ENCODE results near the gene MYH9.
A peak's percentile ranks its signal among the peaks of the same experiment; 100 is the strongest.

MYH9 gene

DNA sequence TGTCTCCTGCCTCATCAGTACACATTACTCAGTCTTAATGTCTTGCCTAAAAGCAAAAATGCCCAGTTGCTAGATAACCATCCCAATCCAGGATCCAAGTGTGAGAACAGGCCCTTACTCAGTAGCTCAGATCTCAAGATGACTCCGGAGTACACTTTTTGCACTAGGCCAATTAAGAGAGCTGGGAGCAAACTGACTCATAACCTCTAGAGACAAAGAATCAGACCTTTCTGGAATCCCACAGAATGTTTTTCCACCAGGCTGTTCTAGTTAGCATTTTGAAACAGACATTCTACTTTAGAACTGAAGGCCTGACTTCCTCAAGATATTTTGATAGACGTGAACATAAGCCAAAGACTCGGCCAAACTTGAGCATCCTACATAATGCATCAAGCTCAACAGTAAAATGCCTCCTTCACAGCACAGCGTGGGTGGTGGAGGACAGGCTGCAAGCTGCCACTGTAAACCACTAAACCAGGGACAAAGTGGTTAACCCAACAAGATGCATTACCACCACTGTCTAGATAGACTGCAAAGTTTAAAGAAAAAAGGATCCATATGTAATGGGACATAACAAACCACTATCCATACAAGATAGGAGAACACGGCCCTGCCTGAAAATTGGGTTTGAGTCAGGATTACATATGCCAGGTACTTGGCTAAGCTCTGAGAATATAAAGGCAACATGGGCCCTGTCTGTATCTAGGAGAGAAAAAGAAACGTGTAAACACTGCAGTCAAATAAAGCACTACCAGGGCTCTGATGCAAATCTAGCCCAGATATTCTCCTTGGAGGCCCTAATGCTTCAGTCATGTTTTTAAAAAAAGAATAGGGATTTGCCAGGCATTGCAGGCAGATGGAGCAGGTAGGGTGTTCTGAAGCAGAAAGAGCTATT is 48.3 kb downstream of the MYH9 start:
- intact Hi-C loops (cut with DNase I), result loop anchor here (5.0 kb wide), 1 partner anchor 48 kb away; the partner anchor contains the start of gene MYH9
- no peak for DNase-seq

DNA sequence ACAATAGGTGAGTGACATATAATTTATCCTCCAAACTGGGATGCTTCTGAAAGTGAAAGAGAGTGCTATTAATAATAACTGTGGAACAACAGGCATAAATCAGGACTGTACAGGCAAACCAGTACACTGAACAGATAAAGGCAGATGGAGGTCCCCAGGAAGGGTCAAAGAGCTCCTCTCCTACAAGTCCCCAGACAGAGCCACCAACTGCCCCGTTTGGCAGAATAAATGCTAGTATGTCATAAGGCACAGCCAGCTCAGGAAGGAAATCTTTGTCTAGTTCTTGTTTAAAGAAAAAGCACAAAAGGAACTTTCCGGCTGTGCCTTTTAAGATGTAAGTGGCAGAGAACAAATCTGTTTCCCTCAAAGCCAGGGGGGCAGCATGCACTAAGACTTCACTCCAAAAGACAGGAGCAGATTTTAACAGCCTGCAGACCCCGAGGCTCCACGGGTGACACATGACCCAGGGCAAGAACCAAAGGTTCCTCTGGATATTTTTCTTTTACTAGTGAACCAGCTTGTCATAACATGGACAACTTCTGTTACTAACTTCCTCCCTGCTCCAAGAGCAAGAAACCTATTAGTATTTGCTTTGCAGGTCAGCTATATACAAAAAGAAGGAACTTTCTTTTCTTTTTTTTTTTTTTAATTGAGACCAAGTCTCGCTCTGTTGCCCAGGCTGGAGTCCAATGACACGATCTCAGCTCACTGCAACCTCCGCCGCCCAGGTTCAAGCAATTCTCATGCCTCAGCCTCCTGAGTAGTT is 50.2 kb downstream of the MYH9 start:
- intact Hi-C loops (cut with DNase I), result loop anchor here (5.0 kb wide), 1 partner anchor 50 kb away; the partner anchor contains the start of gene MYH9
- peak in 2 of 42 donors; percentile 31 to 58 for DNase-seq

DNA sequence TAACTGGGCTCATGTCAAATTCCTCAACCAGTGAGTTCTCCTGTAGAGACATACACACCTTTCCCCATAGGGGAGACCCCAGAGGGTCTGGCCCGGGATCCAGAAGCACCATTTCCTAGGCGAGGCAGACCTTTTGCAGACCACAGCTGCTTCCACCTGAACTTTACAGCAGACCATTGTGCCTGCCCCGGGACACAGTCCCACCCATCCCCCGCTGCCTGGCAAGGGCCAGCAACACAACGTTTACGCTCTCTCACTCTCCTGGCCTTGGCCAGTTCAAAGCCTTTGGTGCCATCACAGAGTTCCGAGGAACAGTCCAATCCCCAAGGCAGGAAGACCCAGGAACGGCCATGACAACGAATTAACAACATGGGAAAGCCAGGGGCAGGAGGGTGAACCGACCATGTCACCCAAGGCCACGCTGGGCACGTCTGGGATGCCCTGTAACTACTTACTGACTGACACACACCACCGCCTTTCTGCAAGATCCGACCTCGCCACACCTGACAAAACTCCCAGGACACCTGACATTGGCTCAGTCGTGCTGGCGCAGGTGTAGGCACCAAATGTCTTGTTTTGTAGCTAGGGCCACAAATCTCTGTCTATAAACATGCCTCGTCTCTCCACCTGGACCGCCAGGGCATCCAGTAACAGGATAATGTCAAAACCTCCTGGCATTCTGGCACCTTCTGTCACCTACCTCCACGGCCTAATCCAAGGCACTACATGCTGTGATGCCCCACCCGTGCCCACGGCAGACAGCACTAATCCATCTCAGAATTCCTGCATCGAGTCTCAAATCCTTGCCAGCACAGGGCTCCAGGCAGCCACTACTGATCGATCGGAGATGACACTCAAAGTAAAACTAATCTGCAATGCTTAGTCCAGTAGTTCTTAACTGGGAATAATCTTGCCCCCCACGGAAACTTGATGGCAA is 51.3 kb downstream of the MYH9 start:
- DNase-seq, result peak in 1 of 42 donors; percentile 59
- intact Hi-C loops (cut with DNase I), result loop anchor here (5.0 kb wide), 1 partner anchor 51 kb away; the partner anchor contains the start of gene MYH9

DNA sequence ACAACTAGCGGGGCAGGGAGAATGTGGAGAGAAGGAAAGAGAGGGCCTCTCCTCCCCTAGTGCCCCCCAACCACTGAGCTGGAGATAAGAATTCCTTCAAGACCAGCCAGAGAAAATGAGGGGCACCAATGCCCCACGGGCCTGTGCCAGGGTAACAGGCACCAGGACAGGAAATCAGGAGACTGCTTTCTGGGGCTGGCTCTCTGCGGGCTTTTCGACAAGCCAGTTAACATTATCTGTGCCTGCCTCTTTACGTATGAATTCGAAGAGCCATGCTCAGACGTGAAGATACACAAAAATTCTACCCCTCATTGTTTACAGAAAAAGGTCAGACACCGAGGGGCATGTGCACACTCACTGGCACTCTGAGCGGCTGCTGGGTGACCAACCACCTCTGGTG is 52.1 kb downstream of the MYH9 start:
- intact Hi-C loops (cut with DNase I), result loop anchor here (5.0 kb wide), 1 partner anchor 52 kb away; the partner anchor contains the start of gene MYH9
- DNase-seq, result peak in 1 of 42 donors; percentile 61

DNA sequence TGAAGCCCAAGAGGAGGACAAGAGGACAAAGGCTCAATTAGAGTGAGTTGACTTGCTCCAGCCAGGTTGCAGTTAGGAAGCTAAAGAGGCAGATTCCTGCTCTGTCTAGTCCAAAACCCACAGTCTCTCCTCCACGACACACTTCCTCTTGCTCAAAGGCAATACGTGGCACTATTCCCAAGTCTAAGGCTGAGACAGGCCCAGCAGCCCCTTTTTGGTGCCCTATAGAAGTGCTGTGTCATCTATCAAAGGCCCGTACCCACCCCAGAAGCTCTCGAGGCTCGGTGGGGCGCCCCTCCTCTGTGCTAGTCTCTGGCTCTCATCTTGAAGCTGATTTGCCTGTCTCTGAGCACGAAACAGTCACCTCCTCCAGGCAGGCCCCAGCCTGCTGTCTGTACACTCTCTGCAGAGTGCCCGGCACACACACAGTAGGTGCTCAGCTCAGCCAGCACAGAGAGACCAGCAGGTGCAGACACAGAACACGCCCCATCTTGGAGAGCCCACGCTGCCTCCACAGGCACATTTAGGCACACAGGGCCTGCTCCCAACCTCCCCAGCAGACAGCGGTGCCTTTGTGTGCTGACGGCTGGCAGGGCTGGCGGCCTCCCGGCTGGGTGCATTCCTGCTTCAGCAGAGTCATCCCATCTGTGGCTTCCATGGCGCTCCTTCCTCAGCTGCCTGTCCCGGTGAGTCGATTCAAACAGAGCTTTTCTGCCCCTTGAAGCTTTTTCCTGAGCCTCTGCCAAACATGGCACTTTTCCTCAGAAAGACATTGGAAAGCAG is 52.8 kb downstream of the MYH9 start:
- intact Hi-C loops (cut with DNase I), result loop anchor here (5.0 kb wide), 1 partner anchor 52 kb away; the partner anchor contains the start of gene MYH9
- DNase-seq, result peak; percentile 70 to 92 (median 84)

DNA sequence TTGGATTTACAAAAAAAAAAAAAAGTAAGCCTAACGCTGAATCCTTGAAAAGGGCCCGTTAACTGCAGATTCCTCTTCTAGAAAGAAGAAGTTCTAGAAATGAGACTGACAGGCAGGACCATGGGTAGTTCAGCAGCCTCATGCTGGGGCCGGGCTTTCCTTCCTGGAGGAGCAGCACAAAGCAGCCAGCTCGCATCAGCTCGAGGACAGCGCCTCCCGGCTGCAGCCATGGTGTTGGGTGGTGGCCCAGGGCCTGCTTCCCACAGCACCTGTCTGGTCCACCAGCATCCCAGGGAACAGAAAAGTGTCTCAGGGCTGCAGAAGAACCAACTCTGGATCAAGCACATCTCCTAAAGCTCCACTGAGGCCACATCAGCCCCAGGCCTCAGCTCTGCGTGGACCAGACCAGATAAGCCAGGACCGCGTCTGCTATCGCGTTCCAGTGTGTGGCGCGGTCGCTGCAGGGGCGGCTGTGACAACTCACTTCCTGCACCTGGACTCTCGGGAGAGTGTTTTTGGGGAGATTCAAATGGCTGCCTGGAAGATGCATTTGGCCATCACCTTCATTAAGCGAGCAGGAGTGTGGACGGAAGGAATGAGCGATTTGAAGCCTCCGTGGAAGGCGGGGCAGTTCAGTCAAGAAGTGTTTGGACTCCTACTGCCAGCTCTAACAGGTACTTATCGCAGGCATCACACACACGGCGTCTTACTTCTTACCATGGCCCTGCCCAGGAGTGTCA is 53.5 kb downstream of the MYH9 start:
- intact Hi-C loops (cut with DNase I), result no loop called here

DNA sequence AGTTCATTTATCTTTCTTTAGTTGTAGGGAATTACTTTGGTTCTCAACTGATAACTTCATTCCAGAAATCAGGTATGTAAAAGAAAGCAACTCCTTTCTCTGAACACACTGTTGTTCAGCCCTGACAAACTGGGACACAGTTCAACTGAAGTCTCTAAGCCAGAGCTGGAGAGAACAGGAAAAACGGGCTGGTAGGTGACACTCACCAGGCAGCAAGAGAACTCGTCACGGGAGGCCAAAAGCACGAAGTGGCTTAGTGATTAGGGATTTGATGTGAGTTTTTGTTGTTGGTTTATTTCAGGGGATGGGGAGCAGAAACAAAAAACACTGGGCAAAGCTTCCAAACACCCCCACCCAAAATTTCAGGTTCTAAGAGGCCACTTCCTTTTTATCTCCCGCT is 54.1 kb downstream of the MYH9 start:
- intact Hi-C loops (cut with DNase I), result no loop called here
- no peak for DNase-seq

More for the DNA sequence above, 53.5 kb downstream of the MYH9 start:
- peak in 2 of 42 donors; percentile 58 to 61 for DNase-seq

DNA sequence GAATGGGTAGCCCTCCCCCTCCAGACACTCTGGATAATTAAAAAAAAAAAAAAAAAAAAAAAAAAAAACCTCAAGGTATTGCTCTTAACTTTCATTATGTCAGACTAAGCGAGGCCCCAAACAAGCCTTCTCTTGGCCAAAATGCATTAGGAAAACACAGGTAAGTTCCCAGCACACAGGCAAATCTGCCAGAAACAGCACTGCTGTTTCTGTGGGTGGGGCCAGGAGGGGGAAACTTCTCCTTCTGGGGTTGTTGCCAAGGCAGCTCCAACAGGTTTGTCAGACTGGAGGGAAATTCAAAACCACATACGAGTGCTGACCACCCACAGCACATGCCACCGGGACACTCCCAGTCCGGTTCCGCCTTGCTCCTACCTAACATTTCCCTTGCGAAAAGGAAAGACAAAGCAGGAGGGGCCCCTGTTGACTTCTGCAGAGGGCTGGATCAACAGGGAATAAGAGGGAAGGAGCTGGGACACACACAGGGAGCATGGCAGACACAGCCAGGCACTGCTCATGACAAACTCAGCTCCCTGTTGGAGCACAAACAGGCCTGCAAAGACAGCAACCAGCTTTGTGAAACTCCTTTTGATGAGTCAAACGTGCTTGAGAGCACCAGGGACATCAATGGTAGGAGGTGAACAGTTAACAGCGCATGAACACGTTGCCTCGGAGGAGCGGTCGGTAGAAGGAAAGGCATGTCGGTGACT is 55.0 kb downstream of the MYH9 start:
- intact Hi-C loops (cut with DNase I), result no loop called here
- DNase-seq, result peak in 20 of 42 donors; percentile 42 to 81 (median 60)

DNA sequence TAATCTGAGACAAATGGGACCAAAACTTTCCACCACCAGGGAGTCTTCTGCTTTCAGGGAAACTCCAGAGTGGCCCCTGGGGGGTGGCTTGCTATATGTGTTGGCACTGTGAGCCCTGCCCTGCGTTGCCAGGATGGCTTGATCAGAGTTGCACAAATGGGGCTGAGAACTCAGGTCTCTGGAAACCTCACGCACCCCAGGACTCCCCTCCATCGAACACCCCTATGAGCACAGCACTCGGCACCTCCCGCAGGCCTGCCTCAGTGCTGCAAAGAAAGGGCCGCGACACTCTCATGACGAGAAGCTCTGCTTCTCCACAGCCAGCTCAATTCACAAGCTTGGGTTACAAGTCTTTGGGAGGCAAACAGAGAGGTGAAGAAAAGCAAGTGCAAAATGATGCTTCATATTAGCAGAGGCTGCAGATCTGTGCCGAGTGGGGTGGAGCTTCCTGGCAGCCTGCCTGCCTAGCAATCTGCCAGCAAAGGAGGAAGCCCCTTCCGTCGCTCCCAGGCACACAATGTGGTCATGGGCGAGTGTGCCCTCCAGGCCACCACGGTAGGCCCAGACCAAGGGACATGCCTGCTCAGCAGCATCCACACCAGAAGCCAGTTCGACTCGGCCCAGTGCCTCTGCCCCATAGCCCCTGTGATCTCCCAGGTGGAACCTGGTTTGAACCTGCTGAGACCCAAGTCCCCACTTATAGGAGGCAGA is 55.7 kb downstream of the MYH9 start:
- DNase-seq, result peak in 41 of 42 donors; percentile 45 to 86 (median 69)
- intact Hi-C loops (cut with DNase I), result no loop called here

DNA sequence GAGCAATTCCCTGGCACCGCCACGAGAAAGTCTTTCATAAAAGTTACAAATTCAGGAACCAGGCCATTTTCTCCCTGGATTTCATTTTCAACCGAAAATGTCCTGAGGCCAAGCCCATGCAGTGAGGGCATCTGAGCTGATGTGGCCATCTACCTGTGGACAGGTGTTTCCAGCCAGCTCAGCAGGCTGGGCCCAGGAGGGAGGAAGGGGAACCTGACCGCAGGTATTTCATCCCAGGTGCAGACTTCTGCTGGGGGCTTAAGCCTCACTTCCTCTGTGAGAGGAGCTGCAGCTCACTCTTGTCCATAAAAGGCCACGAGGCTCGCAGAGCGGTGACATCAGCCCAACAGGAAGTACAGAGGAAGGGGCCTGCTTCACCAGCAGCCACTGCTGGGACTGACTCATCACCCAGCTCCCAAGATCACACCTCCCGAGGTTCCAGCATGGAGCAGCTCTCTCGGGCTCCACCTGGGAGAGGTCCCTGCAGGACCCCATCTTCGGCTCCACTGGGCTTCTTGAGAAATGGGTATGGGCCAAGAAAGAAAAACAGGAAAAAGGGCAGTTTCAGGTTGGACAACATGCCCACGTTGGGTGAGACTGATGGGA is 56.4 kb downstream of the MYH9 start:
- intact Hi-C loops (cut with DNase I), result no loop called here
- DNase-seq, result peak in 34 of 42 donors; percentile 45 to 87 (median 66)

DNA sequence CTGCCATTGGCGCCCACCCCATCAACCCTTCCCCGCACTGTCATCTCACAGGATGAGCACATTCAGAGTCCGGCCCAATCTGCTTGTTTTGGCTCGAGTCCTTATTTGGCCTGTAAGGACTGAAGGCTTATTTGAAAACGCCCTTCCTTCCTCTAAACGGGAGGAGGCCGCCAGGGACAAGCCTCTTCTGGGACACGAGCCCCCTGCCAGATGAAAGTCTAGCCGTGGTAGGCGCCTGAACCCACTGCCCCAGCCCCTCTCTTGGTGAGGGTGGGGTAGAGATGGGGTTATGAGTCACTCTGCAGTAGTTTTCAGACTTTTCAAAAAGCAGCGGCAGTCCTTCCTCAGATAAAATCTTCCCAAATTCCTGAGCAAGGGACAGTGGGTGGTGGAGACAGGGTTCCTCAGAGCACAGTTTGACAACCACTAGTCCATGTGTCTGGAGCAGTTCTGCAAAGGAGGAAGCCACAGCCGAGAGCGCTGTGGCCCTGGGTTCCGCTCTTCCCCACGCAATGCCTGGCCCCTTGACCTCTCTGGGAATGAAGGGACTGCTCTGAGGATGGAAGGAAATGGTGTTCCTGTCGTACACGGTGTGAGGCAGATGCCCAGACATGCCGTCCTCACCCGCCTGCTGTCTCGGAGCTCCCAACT is 57.0 kb downstream of the MYH9 start:
- intact Hi-C loops (cut with DNase I), result no loop called here
- DNase-seq, result no peak

DNA sequence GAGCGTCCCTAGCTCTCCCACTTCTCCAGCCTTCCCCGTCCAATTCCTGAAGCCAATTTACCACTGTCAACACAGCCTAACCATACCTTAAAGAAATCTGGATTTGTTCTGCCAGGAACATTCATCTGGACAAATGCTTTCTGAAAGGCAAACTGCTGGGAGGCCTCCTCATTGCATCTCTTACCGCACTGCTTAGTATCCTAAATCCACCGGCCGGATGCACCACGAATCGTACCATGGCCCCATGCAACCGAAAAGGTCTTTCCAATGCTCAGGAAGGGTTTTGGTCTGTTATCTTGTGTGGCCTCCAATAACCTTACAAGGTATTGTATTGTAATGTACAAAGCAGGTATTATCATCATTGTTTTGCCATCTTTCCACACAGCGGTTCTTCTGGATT is 57.6 kb downstream of the MYH9 start:
- intact Hi-C loops (cut with DNase I), result no loop called here
- DNase-seq, result no peak

DNA sequence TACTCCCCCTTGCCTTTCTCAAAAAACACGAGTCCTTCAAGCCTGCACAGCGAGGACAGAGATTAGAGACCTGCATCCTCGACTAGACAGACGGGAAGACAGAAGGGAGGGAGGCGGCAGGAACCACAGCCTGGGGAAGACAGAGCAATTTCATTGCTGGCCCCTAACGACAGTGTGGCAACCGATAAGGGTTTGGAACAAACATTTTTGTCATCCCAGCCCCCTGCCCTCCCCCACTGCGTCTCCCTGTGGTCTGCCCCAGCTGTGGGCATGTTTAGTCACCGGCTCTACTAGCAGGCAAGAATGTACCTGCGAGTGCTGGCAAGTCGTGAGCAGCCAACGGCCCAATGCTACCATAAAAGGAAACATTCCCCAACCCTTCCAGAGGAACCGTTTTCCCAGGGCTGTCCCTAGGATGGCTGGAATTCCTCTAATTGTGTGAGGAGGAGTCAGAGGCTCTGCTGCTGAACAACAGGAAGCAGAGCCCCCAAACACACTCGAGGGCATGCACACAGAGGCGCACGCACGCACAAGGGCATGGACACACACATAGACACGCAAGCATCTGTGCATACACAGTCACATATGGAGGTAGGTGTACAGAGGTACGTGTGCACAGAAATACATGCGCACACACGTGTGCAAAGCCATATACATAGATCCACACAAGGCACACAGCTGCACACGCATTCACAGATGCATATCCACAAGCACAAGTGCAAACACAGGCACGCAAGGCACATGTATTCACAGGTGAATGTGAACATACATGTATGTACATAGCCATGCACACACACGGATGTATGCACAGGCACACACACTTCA is 58.3 kb downstream of the MYH9 start:
- DNase-seq, result peak in 1 of 42 donors; percentile 26
- intact Hi-C loops (cut with DNase I), result no loop called here

DNA sequence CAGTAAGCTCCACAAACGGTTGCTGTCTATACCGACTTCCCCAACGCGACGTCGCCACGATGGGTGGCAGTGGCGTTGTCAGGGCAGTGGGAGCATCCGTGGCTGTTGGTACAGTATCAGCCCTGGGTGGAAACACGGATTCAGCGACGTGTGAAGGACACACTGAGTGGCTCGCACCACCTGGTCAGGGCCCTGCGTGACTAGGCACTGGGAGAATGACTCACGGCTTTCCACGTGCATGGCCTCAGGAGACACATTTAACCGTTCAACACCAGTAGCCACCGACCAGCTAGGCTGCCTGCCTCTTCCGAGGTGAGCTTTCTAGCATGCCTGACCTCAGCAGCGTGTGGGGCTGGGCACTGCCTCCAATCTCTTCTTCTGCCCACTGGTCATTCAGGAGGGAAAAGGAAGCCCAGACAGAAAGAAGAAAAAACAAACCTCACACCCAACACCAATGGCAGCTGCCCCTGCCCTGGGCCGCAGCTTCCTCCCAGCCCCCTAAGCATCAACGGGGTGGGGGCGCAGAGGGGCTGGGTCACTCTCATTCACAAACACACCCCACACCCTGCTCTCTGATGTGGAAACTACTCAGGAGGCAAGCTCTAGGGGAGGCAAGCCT is 59.0 kb downstream of the MYH9 start:
- DNase-seq, result no peak
- intact Hi-C loops (cut with DNase I), result no loop called here
